ENCODE measurements around the gene ITGAX. TPM values are rescaled to one million over a fixed set of nuclear protein-coding genes. Genes with fewer than 3 reads are reported as not detected.
"Not testable (repeated sequence)": the region's sequence is repeated elsewhere in the genome, so short reads cannot be mapped to it uniquely, and the experiment has no call there.

Gene ITGAX
- total and polyA plus RNA-seq, 12 donors: 1.4 to 84.9 (median 3.6) TPM

- no peak for DNase-seq
- intact Hi-C loops (cut with DNase I): no loop called here
- H3K36me3 ChIP-seq (replicated peaks in 1 of 2): no peaks in the 10 kb centered on the region
- no peak overlapping the region for H3K27ac ChIP-seq
- 83 to 92% (median 85%) methylated on average over 4 of the region's 4 CpGs for WGBS, 4 donors
- H3K4me3 ChIP-seq: no peak overlapping the region
- TF ChIP-seq POLR2A (IDR thresholded peaks at IDR 0.05): no peak
- TF ChIP-seq CTCF (IDR thresholded peaks at IDR 0.05): no peak
- no peaks in the 10 kb centered on the region for H3K4me1 ChIP-seq (replicated peaks in 1 of 2)
- H3K27me3 ChIP-seq: no peaks in the 10 kb centered on the region
- no peaks in the 10 kb centered on the region for H3K9me3 ChIP-seq (replicated peaks in 1 of 3)
Observed at GRCh38 chr16:31413943-31414342, 59.0 kb downstream of the ITGAX start.

GRCh38 chr16:31414706-31415105 is 59.7 kb downstream of the ITGAX start:
- intact Hi-C loops (cut with DNase I): no loop called here
- H3K27me3 ChIP-seq: no peaks in the 10 kb centered on the region
- no peaks in the 10 kb centered on the region for H3K36me3 ChIP-seq (replicated peaks in 1 of 2)
- no peak for TF ChIP-seq CTCF (IDR thresholded peaks at IDR 0.05)
- no peak for TF ChIP-seq POLR2A (IDR thresholded peaks at IDR 0.05)
- H3K9me3 ChIP-seq (replicated peaks in 1 of 3): no peaks in the 10 kb centered on the region
- WGBS, 4 donors: 67 to 76% (median 72%) methylated on average over 4 of the region's 4 CpGs
- DNase-seq: no peak
- no peak overlapping the region for H3K27ac ChIP-seq
- H3K4me1 ChIP-seq (replicated peaks in 1 of 2): no peaks in the 10 kb centered on the region
- H3K4me3 ChIP-seq: no peak overlapping the region

- no peaks in the 10 kb centered on the region for H3K36me3 ChIP-seq (replicated peaks in 1 of 2)
- H3K4me1 ChIP-seq (replicated peaks in 1 of 2): no peaks in the 10 kb centered on the region
- no peak overlapping the region for H3K4me3 ChIP-seq
- TF ChIP-seq POLR2A (IDR thresholded peaks at IDR 0.05) (no peak), CTCF (IDR thresholded peaks at IDR 0.05) (no peak)
- no peaks in the 10 kb centered on the region for H3K27me3 ChIP-seq
- 80 to 84% (median 82%) methylated on average over 11 of the region's 11 CpGs for WGBS, 4 donors
- DNase-seq: no peak
- no peak overlapping the region for H3K27ac ChIP-seq
- no peaks in the 10 kb centered on the region for H3K9me3 ChIP-seq (replicated peaks in 1 of 3)
- intact Hi-C loops (cut with DNase I): no loop called here
Observed at GRCh38 chr16:31416371-31416770, 61.4 kb downstream of the ITGAX start.

GRCh38 chr16:31417036-31417435 is 62.1 kb downstream of the ITGAX start:
- H3K36me3 ChIP-seq (replicated peaks in 1 of 2); H3K27ac ChIP-seq; H3K27me3 ChIP-seq; H3K4me3 ChIP-seq; DNase-seq; intact Hi-C loops (cut with DNase I); H3K4me1 ChIP-seq (replicated peaks in 1 of 2); H3K9me3 ChIP-seq (replicated peaks in 1 of 3): not testable (repeated sequence)
- 81 to 96% (median 86%) methylated on average over 2 of the region's 2 CpGs for WGBS, 4 donors

GRCh38 chr16:31417916-31418315 is 62.9 kb downstream of the ITGAX start:
- H3K27ac ChIP-seq: no peak overlapping the region
- H3K27me3 ChIP-seq: no peaks in the 10 kb centered on the region
- H3K4me3 ChIP-seq: no peak overlapping the region
- 88 to 92% (median 90%) methylated on average over 5 of the region's 5 CpGs for WGBS, 4 donors
- no peaks in the 10 kb centered on the region for H3K4me1 ChIP-seq (replicated peaks in 1 of 2)
- TF ChIP-seq POLR2A (IDR thresholded peaks at IDR 0.05): no peak
- no peak for TF ChIP-seq CTCF (IDR thresholded peaks at IDR 0.05)
- intact Hi-C loops (cut with DNase I): no loop called here
- H3K9me3 ChIP-seq (replicated peaks in 1 of 3): no peaks in the 10 kb centered on the region
- no peaks in the 10 kb centered on the region for H3K36me3 ChIP-seq (replicated peaks in 1 of 2)
- no peak for DNase-seq
